HTR-8/SVneo (cell line): ENCODE measurements around the gene MARCHF9.

ENCODE experiments used
- DNase-seq: peaks from one replicate; pipeline ENCODE4 v3.0.0; 2011; ENCODE audit warnings: low spot score, mixed read lengths; ENCODE audit not compliant: insufficient read length
- FAIRE-seq: peaks from 2 replicates; lab custom pipeline; 2011; peaks lifted over from hg19 to GRCh38; lab: Jason Lieb, UNC

The MARCHF9 gene

DNA sequence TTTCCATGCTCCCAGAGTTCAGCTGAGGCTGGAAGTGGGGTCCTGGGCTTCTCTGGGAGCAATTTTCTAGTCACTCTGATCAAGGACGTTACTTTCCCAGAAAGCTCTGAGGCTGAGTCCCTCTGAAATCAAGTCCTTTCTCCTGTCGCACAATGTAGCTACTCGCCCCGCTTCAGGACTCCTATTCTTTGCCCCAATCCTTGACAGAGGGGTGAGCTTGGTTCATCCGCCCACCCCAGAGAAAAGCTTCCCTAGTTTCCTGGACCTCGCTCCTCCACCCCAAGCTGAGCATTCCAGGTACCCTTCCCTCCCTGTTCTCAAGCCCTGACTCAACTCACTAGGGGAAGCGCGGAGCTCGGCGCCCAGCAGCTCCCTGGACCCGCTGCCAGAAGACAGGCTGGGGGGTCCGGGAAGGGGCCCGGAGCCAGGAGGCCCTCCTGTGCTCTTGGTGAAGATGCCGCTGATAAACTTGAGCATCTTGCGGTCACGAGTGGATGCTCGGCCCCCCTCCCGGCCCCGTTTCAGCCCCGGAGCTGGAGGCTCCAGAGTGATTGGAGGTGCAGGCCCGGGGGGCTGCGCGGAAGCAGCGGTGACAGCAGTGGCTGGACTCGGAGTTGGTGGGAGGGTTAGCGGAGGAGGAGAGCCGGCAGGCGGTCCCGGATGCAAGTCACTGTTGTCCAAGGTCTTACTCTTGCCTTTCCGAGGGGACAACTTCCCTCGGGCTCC is 18.0 kb upstream of the MARCHF9 start:
- DNase-seq = no peak
- no peak for FAIRE-seq

DNA sequence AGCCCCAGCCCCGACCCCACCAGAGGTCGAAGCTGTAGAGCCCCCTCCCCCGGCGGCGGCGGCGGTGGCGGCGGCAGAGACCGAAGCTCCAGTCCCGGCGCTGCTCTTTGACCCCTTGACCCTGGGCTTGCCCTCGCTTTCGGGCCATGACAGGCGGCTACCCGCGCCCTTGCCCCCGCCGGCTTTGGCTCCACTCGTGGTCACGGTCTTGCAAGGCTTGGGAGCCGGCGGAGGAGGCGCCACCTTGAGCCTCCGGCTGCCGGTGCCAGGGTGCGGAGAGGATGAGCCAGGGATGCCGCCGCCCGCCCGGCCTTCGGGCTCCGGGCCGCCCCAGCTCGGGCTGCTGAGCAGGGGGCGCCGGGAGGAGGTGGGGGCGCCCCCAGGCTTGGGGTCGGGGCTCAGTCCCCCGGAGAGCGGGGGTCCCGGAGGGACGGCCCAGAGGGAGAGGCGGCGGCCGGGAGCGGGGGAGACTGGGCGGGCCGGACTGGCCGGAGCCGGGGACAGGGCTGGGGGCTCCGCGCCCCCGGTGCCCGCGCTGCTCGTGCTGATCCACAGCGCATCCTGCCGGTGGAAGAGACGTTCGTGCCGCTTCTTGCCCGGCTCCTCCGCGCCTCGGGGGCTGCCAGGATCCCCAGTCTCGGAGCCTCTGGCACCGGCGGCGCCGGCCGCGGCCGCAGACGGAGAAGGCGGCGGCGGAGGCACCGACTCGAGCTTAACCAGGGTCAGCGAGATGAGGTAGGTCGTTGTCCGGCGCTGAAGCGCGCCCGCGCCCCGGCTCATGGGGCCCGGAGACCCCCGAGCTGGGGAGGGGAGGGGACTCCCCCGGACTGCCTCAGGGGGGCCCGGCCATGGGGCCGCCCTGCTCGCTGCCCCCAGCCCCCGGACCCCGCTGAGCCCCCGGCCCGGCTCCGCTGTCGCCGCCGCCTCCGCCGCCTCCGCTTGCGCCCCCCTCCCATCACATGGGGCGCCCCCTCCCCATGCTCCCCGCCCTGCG is 17.1 kb upstream of the MARCHF9 start:
- DNase-seq (no peak), FAIRE-seq (no peak)

DNA sequence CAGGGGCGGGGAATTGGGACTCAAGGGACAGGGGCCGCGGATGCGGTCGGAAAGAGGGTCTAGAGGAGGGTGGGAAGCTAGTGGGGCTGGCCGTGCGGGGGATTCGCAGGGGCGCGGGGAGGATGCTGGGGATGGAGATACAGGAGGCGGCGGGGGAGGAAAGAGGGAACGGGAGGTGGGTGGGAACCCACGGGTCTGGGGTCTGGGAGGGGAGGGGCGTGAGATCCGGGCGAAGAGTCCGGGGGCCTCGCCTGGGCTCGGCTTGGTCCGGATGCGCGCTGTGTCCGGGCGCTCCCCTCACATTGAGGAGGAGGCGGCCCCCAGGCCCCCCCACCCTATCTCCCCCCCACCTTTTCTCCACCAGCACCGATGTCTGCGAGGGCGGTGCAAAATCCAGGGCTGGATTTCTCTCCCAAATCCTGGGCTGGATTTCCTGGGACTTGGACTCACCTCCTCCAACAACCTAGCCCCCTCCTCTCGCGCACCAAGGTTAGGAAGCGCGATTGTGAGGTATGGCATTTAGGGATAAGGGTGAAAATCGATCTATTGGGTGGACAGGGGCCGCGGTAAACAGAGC is 16.2 kb upstream of the MARCHF9 start, which contains the start of gene AGAP2:
Gene AGAP2, minus strand, starts transcription at position 82 of the 577 bp plus-strand sequence. CDS start 496 bp downstream, outside the sequence.
- FAIRE-seq (no peak), DNase-seq (peak; percentile 56)

DNA sequence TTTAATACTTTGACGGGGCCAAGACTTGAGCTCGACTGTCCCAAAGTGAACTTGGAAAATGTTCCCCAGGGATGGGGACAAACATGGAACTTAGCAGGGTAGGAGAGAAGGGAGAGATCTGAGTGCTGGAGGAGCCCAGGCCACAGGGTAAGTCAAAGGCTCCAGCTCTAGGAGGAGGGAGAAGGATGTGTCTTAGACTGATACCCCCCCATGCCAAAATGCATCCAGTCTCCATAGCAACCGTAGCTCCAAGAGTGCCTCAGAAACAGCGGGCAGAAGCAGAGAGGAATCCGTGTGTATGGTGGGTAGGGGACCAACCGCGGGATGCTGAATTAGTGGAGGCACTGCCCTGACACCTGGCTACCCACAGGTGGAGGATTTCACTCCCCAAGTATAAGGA is 15.5 kb upstream of the MARCHF9 start:
- DNase-seq = no peak
- FAIRE-seq = no peak

DNA sequence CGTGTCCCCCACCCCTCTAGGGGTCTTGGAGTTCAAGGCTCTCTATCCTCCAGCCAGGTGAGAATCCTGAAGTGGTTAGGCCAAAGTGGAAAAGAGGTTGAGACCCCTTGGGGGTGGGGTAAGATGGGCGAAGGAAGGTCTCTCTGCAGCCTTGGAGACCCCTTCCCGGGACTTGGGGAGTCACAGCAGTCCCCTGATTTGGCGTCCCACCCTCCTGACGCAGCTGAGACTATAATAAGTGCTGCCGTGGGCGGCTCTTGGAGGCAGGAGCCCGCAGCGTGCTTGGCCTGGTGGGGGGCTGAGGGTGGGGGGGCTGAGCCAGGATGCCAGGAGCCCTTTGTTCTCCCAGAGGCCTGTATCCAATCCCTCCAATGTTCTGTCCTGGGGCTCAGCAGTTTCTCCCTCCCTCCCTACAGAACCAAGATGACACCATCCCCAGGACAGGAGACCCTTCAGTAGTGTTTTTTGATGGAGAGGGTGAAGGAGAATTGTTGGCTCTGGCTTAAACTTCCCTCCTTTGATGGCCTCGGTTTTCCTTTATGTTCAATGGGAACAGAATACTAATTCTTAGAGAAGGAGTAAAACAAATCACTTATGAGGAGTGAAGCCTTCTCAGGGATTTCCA is 14.9 kb upstream of the MARCHF9 start:
- no peak for DNase-seq
- no peak for FAIRE-seq

DNA sequence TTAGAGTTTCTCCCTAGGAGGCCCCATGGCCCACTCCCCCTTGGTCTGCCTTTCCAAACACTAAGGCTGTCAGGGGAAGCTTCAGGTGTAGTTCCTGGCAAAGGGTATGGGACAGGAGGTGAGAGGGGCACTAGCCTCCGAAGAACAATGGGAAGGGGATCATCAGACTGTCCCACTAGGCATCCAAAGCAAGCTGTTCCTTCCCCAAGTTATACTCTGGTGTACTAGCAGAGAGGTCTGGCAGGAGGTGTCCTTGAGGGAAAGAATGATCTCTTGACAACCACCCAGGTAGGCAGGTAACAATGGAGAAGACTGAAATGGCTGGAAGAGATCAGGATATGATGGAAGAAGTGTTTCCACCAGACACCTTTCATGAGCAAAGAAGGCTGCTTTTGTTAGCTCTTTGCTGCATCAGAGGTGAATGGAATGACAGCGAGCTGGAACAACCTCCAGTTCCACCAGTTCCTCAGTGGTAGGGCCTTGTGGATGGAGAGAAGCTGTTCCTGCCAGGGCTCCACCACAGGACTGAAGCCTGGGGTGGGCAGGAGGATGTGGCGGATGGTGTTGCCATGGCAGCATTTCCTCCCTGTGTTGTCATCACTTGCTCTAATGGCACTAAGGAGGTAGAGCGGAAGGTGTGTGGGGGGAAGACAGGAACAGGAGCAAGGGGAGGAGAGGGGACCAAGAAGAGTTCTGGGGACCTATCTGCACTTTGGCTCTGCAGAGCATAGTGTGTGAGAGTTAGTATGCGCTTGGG is 14.1 kb upstream of the MARCHF9 start:
- FAIRE-seq = no peak
- no peak for DNase-seq

DNA sequence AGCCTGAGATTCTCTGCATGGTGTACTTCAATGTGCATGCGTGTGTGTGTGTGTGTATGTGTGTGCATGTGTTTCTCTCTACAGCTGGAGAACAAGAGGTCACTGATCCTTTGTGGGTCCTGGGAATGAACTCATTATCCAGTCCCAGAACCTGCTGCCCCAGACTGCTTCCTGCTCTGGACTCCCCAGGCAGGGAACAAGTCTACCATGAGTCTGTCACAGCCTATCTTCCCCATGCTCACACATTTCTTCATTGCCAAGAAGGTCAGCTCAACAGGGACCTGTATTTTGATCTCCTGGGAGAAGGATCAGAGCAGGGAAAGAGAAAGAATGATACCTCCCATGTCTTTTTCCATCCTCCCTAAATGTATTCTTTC is 13.5 kb upstream of the MARCHF9 start:
- DNase-seq (no peak), FAIRE-seq (no peak)

DNA sequence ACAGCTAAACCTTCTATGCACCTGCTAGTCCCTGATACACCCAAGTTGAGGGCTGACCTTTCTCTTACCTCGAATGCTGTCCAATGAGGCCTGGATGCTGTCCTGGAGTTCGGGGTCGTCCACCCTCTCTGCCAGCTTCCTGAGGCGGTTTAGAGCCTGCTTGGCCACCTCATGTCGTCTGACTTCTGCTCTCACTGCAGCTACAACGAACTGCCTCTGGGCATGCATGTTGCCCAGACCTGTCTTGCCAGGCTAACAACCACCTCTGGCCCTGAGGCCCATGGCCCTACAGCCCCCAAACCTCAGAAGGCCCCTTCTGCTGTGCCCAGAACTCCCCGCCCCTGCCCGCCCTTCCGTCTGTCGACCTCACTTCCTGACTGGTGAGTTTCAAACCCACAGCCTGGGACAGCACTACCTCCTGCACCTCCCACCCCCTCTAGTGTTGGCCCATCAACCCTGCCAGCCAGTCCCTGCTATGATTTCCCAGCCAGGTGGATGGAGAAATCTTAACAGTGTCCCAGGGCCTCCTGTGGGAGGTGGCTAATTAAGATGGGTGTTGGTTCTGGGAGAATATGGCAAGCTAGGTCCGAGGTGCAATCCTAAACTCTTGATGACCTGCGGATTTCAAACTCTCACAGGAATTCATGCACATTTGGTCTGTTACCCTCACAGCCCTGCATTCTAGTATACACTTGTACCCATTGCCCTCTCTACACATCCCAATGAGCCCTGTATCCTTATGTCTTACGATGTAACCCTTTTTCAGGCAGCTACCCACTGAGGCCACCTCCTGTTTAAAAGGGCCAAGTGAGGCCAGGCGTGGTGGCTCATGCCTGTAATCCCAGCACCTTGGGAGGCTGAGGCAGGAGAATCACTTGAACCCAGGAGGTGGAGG is 12.8 kb upstream of the MARCHF9 start:
- no peak for FAIRE-seq
- DNase-seq = no peak

DNA sequence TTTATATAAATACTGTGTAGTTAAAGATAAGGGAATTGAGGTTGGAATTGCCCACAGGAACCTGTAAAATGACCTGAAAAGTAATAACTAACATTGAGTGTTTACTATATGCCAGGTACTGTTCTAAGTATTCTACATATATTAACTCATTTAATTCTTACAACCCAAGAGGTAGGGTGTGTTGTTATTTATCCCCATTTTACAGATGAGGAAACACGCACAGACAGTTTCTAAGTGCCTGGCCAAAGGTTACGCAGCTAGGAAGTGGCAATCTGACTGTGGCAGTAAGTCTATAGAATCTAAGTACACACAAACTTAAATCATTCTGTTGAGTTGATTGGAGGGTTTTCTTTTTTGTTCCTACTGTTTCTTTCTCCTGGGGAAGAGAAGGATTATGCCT is 11.1 kb upstream of the MARCHF9 start:
- no peak for DNase-seq
- FAIRE-seq = no peak

DNA sequence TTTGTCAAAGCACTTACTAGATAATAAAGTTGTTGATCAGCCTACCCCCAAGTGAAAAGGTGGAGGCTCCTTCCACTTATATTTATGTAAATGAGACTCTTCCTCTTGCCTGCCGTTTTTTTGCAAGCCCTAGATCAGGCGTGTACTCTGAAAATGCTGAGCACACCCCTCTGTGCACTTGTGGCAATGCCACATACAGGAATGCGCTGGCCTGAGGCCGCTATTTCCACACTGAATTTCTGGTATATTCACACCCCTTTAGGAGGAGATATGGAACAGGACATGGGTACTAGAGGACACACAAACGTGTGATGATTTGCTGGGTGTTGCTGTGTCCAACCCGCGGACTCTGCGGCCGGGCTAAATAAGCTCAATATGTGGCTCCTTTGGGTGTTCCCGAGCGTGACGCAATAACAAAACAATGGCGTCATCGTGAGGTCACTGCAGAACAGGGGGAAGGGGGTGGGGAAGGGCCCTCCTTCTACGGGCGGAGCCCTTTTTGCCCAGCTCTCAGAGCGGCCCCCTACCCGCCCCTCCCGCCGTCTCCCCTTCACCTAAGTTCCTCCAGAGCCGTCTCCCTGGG is 10.6 kb upstream of the MARCHF9 start:
- no peak for DNase-seq
- no peak for FAIRE-seq

DNA sequence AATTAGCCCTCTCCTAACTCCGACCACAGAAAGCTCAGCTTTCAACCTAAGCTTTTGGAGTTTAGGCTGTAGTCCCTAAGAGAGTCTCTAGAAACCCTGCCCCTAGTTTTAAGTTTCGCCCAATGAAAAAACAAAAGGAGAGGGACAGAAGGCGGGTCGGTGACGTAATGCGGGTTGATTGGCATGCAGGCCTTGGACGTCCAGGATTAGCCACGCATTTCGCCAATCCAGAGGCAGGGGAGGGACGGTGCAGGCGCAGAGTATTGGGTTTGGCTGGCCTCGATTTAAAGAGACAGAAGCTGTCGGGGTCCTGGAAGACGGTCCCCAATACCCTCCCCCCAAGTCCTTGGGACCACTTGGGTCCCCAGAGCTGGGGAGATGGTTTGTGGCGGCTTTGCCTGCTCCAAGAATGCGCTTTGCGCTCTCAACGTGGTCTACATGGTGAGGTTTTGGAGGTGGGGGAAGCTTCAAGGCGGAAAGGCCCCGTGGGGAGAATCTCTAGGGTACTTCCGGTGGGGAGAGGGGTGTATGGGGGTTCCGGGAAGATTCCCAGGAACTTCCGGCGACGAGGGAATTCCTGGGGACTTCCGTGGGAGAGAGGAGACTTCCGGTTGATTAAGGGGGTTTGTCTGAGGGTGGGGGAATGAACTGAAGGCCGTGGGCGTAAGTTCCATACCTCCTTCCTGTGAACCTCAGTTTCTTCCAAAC is 10.0 kb upstream of the MARCHF9 start, which contains the start of gene TSPAN31:
Gene TSPAN31, plus strand, starts transcription at position 263 of the 708 bp plus-strand sequence. Its CDS starts 116 bp downstream, at position 379.
- peak; percentile 81 for FAIRE-seq
- DNase-seq = peak; percentile 92

DNA sequence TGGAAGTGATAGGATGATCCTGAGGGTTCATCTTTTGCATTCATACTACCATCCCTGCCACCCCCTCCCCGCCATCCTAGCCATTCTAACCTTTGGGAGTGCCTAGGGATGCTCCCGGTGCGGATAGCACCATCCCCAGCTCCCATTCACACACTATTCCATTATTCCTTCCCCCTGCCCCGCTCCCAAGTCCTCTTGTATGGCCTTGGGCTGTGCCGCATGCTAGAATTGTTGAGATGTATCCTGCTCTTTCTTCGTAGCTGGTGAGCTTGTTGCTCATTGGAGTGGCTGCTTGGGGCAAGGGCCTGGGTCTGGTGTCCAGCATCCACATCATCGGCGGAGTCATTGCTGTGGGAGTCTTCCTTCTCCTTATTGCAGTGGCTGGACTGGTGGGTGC is 9.4 kb upstream of the MARCHF9 start:
- no peak for DNase-seq
- no peak for FAIRE-seq

DNA sequence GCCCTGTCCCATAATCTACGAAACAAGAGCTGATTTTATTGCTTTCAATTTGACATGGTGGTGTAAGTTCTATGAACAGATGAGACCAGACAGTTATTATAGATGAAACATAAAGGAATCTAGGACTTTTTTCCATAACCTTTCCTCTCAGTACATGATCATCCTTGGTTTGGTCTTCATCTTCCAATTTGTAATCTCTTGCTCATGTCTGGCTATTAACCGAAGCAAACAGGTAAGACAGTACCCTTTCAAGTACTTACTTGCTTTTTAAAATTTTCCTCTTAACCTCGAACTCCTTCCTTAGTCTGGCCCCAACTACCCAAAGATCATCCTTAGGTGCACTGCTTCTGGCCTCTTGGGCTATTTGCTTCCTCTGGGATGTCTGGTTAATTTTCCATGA is 8.9 kb upstream of the MARCHF9 start:
- FAIRE-seq (no peak), DNase-seq (no peak)

DNA sequence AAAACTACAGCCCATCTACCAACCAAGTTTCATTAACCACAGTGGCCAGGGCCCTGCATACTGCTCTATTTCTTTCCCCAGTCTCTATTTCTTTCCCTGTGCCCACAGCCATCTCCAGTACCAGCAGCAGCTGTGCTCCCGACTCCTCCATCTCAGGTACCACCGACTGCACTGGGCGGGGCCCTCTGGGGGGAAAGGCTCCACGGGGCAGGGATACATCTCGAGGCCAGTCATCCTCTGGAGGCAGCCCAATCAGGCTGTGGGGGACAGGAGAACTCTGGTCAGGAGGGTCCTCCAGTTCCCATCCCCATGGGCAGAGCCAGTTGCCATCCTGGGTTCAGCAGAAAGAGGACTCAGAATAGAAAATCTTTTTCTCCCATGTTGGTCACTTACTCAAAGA is 5.8 kb upstream of the MARCHF9 start:
- no peak for FAIRE-seq
- DNase-seq = no peak

DNA sequence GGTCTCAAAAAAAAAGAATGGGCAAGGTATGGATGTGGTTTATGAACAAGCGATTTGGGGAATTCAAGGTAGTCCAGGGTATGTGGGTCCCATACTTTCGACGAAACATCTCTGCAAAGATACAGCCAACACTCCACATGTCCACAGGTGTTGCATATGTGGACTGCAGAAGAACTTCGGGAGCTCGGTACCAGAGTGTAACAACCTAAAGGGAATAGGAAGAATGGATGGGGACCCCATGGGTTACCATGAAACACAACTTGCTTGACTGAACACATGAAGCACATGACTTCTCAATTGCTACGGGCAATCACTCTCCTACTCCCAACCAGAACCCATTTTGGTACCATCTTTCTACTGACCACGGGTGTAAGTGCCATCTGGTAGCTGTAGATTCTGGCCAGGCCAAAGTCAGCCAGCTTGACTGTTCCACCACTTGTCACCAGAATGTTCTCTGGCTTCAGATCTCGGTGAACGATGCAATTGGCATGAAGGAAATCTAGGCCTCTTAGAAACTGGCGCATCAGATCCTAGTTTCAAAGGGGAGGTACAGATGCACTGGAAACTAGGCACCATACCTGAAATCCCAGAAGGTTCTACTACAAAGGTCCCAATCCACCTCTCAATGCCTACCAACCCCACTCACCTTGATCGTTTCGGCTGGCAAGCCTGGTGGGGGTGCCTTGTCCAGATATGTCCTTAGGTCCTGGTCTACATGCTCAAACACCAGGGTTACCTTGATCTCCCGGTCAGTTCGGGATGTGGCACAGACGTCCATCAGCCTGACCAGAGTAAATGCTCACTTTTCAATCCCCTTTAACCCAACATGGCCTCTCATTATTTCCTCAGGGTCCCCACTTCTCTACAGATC is 4.1 kb upstream of the MARCHF9 start:
- FAIRE-seq (no peak), DNase-seq (no peak)

DNA sequence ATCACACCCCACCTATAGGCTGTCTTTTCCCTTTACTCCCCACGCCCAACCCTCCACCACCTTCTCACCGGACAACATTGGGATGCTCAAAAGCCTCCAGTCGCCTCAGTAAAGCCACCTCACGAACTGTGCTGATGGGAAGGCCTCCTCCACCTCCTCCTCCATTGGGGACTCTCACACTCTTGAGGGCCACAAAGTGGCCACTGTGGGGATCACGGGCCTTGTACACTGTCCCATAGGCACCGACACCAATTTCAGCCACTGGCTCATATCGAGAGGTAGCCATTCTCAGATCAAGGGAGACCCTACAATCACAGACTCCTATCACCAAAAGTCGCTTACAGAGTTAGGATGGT is 3.5 kb upstream of the MARCHF9 start:
- DNase-seq = no peak
- no peak for FAIRE-seq
